ENCODE data around the gene CCDC137. TPM values are rescaled to one million over a fixed set of nuclear protein-coding genes. Genes with fewer than 3 reads are reported as not detected.

CCDC137 gene
- total and polyA plus RNA-seq, 2 of the 13 experiments (the other 11 are each of a cell fraction or from before 2014, with no cell fraction given) = 14.6 to 39.1 TPM

DNA sequence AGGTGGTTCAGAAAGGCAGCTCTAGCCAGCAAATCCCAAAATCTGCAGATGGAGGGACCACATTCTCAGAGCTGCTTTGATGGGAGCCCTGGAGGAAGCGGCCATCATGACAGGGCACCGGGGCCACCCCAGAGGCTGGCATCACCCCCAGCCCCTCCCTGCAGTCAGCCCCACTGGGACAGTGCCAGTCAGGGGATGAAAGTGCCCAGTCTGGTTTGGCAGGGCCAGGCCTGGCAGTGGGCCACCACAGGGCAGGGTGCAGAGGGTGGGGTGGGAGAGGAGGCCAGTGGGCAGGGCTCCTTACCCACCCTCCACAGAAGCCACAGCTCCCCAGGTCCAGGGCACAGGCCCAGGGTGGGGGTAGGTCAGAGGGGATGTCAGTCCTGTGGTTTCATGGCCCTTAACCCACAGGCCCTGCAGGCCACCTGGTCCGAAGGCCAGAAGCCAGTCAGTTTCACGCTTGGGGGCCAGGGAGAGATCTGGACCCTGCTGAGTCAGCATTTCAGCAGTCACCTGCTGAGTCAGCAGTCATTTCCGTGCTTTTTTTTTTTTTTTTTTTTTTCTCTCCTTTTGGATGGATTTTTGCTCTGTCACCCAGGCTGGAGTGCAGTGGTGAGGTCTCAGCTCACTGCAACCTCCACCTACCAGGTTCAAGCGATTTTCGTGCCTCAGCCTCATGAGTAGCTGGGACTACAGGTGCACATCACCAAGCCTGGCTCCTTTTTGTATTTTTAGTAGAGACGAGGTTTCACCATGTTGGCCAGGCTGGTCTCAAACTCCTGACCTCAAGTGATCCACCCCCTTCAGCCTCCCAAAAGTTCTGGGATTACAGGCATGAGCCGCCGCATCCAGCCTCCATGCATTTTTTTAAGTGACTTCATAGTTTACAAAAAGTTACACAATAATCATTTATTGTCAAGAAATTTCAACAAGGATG is 55.9 kb downstream of the CCDC137 start (continued):
- TF ChIP-seq, protein P1, sequence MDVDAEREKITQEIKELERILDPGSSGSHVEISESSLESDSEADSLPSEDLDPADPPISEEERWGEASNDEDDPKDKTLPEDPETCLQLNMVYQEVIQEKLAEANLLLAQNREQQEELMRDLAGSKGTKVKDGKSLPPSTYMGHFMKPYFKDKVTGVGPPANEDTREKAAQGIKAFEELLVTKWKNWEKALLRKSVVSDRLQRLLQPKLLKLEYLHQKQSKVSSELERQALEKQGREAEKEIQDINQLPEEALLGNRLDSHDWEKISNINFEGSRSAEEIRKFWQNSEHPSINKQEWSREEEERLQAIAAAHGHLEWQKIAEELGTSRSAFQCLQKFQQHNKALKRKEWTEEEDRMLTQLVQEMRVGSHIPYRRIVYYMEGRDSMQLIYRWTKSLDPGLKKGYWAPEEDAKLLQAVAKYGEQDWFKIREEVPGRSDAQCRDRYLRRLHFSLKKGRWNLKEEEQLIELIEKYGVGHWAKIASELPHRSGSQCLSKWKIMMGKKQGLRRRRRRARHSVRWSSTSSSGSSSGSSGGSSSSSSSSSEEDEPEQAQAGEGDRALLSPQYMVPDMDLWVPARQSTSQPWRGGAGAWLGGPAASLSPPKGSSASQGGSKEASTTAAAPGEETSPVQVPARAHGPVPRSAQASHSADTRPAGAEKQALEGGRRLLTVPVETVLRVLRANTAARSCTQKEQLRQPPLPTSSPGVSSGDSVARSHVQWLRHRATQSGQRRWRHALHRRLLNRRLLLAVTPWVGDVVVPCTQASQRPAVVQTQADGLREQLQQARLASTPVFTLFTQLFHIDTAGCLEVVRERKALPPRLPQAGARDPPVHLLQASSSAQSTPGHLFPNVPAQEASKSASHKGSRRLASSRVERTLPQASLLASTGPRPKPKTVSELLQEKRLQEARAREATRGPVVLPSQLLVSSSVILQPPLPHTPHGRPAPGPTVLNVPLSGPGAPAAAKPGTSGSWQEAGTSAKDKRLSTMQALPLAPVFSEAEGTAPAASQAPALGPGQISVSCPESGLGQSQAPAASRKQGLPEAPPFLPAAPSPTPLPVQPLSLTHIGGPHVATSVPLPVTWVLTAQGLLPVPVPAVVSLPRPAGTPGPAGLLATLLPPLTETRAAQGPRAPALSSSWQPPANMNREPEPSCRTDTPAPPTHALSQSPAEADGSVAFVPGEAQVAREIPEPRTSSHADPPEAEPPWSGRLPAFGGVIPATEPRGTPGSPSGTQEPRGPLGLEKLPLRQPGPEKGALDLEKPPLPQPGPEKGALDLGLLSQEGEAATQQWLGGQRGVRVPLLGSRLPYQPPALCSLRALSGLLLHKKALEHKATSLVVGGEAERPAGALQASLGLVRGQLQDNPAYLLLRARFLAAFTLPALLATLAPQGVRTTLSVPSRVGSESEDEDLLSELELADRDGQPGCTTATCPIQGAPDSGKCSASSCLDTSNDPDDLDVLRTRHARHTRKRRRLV (CRISPR knock-in tag; IDR thresholded peaks at IDR 0.05) = 0 out of 2 replicates have a peak, but pooled peaks have one; percentile 28
- TF ChIP-seq ZNF180 (CRISPR knock-in tag; IDR thresholded peaks at IDR 0.05; ENCODE audit: borderline replicate concordance, low read depth) (no peak), ZNF468 (CRISPR knock-in tag; IDR thresholded peaks at IDR 0.05) (no peak), SRSF1 (optimal IDR thresholded peaks at IDR 0.05; ENCODE audit: low read depth, low read length) (no peak), ZNF598 (CRISPR knock-in tag; IDR thresholded peaks at IDR 0.05; ENCODE audit: borderline replicate concordance) (peak; percentile 37; the same call in 1 of the 2 replicates), JUN (CRISPR knock-in tag; IDR thresholded peaks at IDR 0.05) (no peak), RBM39 (IDR thresholded peaks at IDR 0.05; ENCODE audit: low read depth, low read length, poor library complexity, severe bottlenecking) (no peak), ZNF329 (CRISPR knock-in tag; IDR thresholded peaks at IDR 0.05; ENCODE audit: low read depth) (peak; percentile 51; the same call in 1 of the 2 replicates), ZNF44 (CRISPR knock-in tag; IDR thresholded peaks at IDR 0.05) (peak; percentile 89), TMF1 (CRISPR knock-in tag; IDR thresholded peaks at IDR 0.05; ENCODE audit: low read depth) (peak; percentile 50), HMG20B (CRISPR knock-in tag; conservative IDR thresholded peaks at IDR 0.05) (no peak), ATF1 (CRISPR knock-in tag; IDR thresholded peaks at IDR 0.05) (no peak), SIX4 (CRISPR knock-in tag; IDR thresholded peaks at IDR 0.05) (no peak), FOXK1 (CRISPR knock-in tag; IDR thresholded peaks at IDR 0.05; ENCODE audit: borderline replicate concordance, low read depth) (no peak), ZNF75D (CRISPR knock-in tag; IDR thresholded peaks at IDR 0.05; ENCODE audit: borderline replicate concordance) (no peak), ISL2 (CRISPR knock-in tag; IDR thresholded peaks at IDR 0.05) (no peak), NCOA1 (CRISPR knock-in tag; IDR thresholded peaks at IDR 0.05) (0 out of 2 replicates have a peak, but pooled peaks have one; percentile 13), NR2F6 (IDR thresholded peaks at IDR 0.05) (no peak), NR2F6 (CRISPR knock-in tag; IDR thresholded peaks at IDR 0.05) (no peak)
- TF ChIP-seq, protein P2, sequence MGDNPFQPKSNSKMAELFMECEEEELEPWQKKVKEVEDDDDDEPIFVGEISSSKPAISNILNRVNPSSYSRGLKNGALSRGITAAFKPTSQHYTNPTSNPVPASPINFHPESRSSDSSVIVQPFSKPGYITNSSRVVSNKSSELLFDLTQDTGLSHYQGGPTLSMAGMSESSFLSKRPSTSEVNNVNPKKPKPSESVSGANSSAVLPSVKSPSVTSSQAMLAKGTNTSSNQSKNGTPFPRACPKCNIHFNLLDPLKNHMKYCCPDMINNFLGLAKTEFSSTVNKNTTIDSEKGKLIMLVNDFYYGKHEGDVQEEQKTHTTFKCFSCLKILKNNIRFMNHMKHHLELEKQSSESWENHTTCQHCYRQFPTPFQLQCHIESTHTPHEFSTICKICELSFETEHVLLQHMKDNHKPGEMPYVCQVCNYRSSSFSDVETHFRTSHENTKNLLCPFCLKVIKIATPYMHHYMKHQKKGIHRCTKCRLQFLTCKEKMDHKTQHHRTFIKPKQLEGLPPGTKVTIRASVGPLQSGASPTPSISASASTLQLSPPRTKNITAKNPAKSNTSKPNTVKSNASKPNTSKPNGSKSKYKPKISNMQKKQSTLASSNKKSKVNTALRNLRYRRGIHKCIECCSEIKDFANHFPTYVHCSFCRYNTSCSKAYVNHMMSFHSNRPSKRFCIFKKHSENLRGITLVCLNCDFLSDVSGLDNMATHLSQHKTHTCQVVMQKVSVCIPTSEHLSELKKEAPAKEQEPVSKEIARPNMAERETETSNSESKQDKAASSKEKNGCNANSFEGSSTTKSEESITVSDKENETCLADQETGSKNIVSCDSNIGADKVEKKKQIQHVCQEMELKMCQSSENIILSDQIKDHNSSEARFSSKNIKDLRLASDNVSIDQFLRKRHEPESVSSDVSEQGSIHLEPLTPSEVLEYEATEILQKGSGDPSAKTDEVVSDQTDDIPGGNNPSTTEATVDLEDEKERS (CRISPR knock-in tag; IDR thresholded peaks at IDR 0.05) = no peak
- TF ChIP-seq, protein P3, sequence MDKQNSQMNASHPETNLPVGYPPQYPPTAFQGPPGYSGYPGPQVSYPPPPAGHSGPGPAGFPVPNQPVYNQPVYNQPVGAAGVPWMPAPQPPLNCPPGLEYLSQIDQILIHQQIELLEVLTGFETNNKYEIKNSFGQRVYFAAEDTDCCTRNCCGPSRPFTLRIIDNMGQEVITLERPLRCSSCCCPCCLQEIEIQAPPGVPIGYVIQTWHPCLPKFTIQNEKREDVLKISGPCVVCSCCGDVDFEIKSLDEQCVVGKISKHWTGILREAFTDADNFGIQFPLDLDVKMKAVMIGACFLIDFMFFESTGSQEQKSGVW (CRISPR knock-in tag; IDR thresholded peaks at IDR 0.05; ENCODE audit: borderline replicate concordance) = no peak
